Neural cell (in vitro differentiated cells): Measurements from ENCODE around the gene CRTC1.

ENCODE experiments used
- CTCF ChIP-seq: fragments of 450-650 bp; IDR thresholded peaks from 2 replicates; pipeline ENCODE4 v1.5.1; 2014; ENCODE audit warnings: antibody characterized with exemption, mild to moderate bottlenecking, moderate library complexity; ENCODE audit not compliant: poor library complexity, severe bottlenecking
- EP300 ChIP-seq: fragments of 450-650 bp; conservative IDR thresholded peaks from 2 replicates; pipeline ENCODE4 v1.6.1; 2014; ENCODE audit warnings: antibody characterized with exemption, mild to moderate bottlenecking, moderate library complexity; ENCODE audit not compliant: poor library complexity, severe bottlenecking
- EZH2 ChIP-seq: fragments of 200-600, 300-800 bp; shearing (Covaris generic), sonication (generic); IDR thresholded peaks from 2 replicates; pipeline ENCODE4 v1.6.1; 2014; ENCODE audit warnings: antibody characterized with exemption, low read length, borderline replicate concordance, mild to moderate bottlenecking; ENCODE audit not compliant: insufficient read depth, poor library complexity, severe bottlenecking
- POLR2AphosphoS5 ChIP-seq: IDR thresholded peaks from 2 replicates; pipeline ENCODE4 v1.6.1; 2012
- RAD21 ChIP-seq: fragments of 450-650 bp; conservative IDR thresholded peaks from 2 replicates; pipeline ENCODE4 v1.6.1; 2014; ENCODE audit warnings: antibody characterized with exemption, mild to moderate bottlenecking, moderate library complexity
- REST ChIP-seq: IDR thresholded peaks from 2 replicates; pipeline ENCODE4 v1.6.1; 2012; ENCODE audit warnings: borderline replicate concordance
- TAF1 ChIP-seq: IDR thresholded peaks from 2 replicates; pipeline ENCODE4 v1.6.1; 2012; ENCODE audit warnings: low read depth

- TF ChIP-seq POLR2AphosphoS5 (no peak), EP300 (no peak), CTCF (no peak), REST (no peak), RAD21 (no peak), EZH2 (no peak), TAF1 (no peak)
Measured at GRCh38 chr19:18668252-18668631, 15.2 kb upstream of the CRTC1 start.
